Loucy (cell line): ENCODE data around the gene CAPN8.

Experiments used
- H2AFZ ChIP-seq: fragments of 200-600 bp; sonication (generic); 2 replicates; pipeline ENCODE4 v1.6.0; 2016; ENCODE audit warnings: antibody characterized with exemption, mild to moderate bottlenecking, low read length, moderate library complexity
- H3F3A ChIP-seq: fragments of 200-600 bp; 2 replicates; pipeline ENCODE4 v1.6.0; 2016; ENCODE audit warnings: antibody characterized with exemption, low read depth, mild to moderate bottlenecking
- H3K27me3 ChIP-seq: fragments of 200-600 bp; sonication (generic); 2 replicates; pipeline ENCODE4 v1.6.1; 2014; ENCODE audit warnings: low read length, mild to moderate bottlenecking; ENCODE audit not compliant: insufficient read depth, poor library complexity, severe bottlenecking
- H3K36me3 ChIP-seq: fragments of 200-600 bp; sonication (generic); 2 replicates; pipeline ENCODE4 v1.6.1; 2016; ENCODE audit warnings: low read length; ENCODE audit not compliant: insufficient read depth
- H3K4me1 ChIP-seq: fragments of 200-600 bp; sonication (generic); 2 replicates; pipeline ENCODE4 v1.5.1; 2014; ENCODE audit warnings: low read length, mild to moderate bottlenecking; ENCODE audit not compliant: insufficient read depth, poor library complexity, severe bottlenecking
- H3K4me2 ChIP-seq: fragments of 200-600 bp; sonication (generic); 2 replicates; pipeline ENCODE4 v1.6.0; 2014; ENCODE audit warnings: antibody characterized with exemption, low read length, low read depth, mild to moderate bottlenecking; ENCODE audit not compliant: poor library complexity, severe bottlenecking
- H3K4me3 ChIP-seq: fragments of 200-600 bp; sonication (generic); 2 replicates; pipeline ENCODE4 v1.5.1; 2014; ENCODE audit warnings: low read length, mild to moderate bottlenecking, mixed read lengths; ENCODE audit not compliant: poor library complexity, severe bottlenecking
- H3K79me2 ChIP-seq: fragments of 200-600 bp; sonication (generic); 2 replicates; pipeline ENCODE4 v1.6.1; 2014; ENCODE audit warnings: low read length; ENCODE audit not compliant: insufficient read depth
- H3K9ac ChIP-seq: fragments of 200-600 bp; sonication (generic); 2 replicates; pipeline ENCODE4 v1.6.0; 2014; ENCODE audit warnings: mild to moderate bottlenecking, low read depth, low read length, moderate library complexity; ENCODE audit not compliant: poor library complexity, severe bottlenecking
- H3K9me2 ChIP-seq: fragments of 200-600 bp; sonication (generic); replicated peaks from 2 replicates; pipeline ENCODE4 v1.6.1; 2016; ENCODE audit warnings: low read depth, low read length, mixed read lengths
- H3K9me3 ChIP-seq: fragments of 200-600 bp; sonication (generic); 2 replicates; pipeline ENCODE4 v1.6.1; 2014; ENCODE audit warnings: mild to moderate bottlenecking, antibody characterized with exemption, low read length, low read depth; ENCODE audit not compliant: insufficient read depth
- H4K20me1 ChIP-seq: fragments of 200-600 bp; sonication (generic); 2 replicates; pipeline ENCODE4 v1.6.0; 2014; ENCODE audit warnings: antibody characterized with exemption, low read length, mild to moderate bottlenecking; ENCODE audit not compliant: insufficient read depth, poor library complexity, severe bottlenecking
- CTCF ChIP-seq: fragments of 200-600 bp; sonication (generic); conservative IDR thresholded peaks from 2 replicates; pipeline ENCODE4 v1.5.1; 2014; ENCODE audit warnings: mild to moderate bottlenecking, antibody characterized with exemption, low read length
- EZH2phosphoT487 ChIP-seq: fragments of 200-600 bp; IDR thresholded peaks from 2 replicates; pipeline ENCODE4 v1.6.1; 2018; ENCODE audit warnings: antibody characterized with exemption, mild to moderate bottlenecking, moderate library complexity, borderline replicate concordance

The CAPN8 gene

GRCh38 chr1:223647249-223647648 lies 18.3 kb downstream of the CAPN8 start:
- Histone ChIP-seq H3K9me2 (no peaks in the 10 kb centered on the region), H3K9me3 (no peaks in the 10 kb centered on the region), H4K20me1 (no peaks in the 10 kb centered on the region), H3K4me3 (no peak overlapping the region), H3K4me1 (no peaks in the 10 kb centered on the region), H3K79me2 (no peaks in the 10 kb centered on the region), H2AFZ (no peak overlapping the region), H3K27me3 (no peaks in the 10 kb centered on the region), H3K4me2 (no peak overlapping the region), H3F3A (no peaks in the 10 kb centered on the region), H3K9ac (no peak overlapping the region), H3K36me3 (no peaks in the 10 kb centered on the region)
- no peak for TF ChIP-seq EZH2phosphoT487
- TF ChIP-seq CTCF = no peak

- no peaks in the 10 kb centered on the region for H3K79me2 ChIP-seq
- H3K27me3 ChIP-seq = no peaks in the 10 kb centered on the region
- TF ChIP-seq CTCF = no peak
- no peak for TF ChIP-seq EZH2phosphoT487
- no peaks in the 10 kb centered on the region for H3K4me1 ChIP-seq
- no peak overlapping the region for H3K4me3 ChIP-seq
- no peaks in the 10 kb centered on the region for H3F3A ChIP-seq
- H3K36me3 ChIP-seq = no peaks in the 10 kb centered on the region
- no peaks in the 10 kb centered on the region for H4K20me1 ChIP-seq
- no peaks in the 10 kb centered on the region for H3K9me3 ChIP-seq
- H3K9me2 ChIP-seq = no peaks in the 10 kb centered on the region
- H3K4me2 ChIP-seq = no peak overlapping the region
- no peak overlapping the region for H2AFZ ChIP-seq
- H3K9ac ChIP-seq = no peak overlapping the region
These were observed 19.6 kb downstream of the CAPN8 start for GRCh38 chr1:223645903-223646302.

- no peaks in the 10 kb centered on the region for H3K9me3 ChIP-seq
- no peak overlapping the region for H3K4me2 ChIP-seq
- H3K9ac ChIP-seq = no peak overlapping the region
- H4K20me1 ChIP-seq = no peaks in the 10 kb centered on the region
- H2AFZ ChIP-seq = no peak overlapping the region
- H3K9me2 ChIP-seq = no peaks in the 10 kb centered on the region
- no peaks in the 10 kb centered on the region for H3K27me3 ChIP-seq
- H3F3A ChIP-seq = no peaks in the 10 kb centered on the region
- H3K4me1 ChIP-seq = no peaks in the 10 kb centered on the region
- H3K36me3 ChIP-seq = no peaks in the 10 kb centered on the region
- no peaks in the 10 kb centered on the region for H3K79me2 ChIP-seq
- TF ChIP-seq EZH2phosphoT487 (no peak), CTCF (no peak)
- H3K4me3 ChIP-seq = no peak overlapping the region
These were observed 23.3 kb downstream of the CAPN8 start for GRCh38 chr1:223642237-223642636.
